HFF-Myc (cell line): ENCODE data around the gene NEK10.
A peak's percentile ranks its signal among the peaks of the same experiment; 100 is the strongest.

Experiments
- DNase-seq: peaks from one replicate; pipeline ENCODE4 v3.0.0-alpha.2; 2011; ENCODE audit warnings: low read depth; ENCODE audit errors: extremely low read depth
- H3K4me3 ChIP-seq: replicated peaks from 2 replicates; pipeline ENCODE4 v1.5.1; 2011; ENCODE audit warnings: low read depth, mild to moderate bottlenecking, control low read depth, low read length
- CTCF ChIP-seq: IDR thresholded peaks from 2 replicates; pipeline ENCODE4 v1.5.1; 2012; ENCODE audit warnings: mild to moderate bottlenecking, low read depth, low read length, control low read depth; ENCODE audit errors: missing control alignments

The NEK10 gene

GRCh38 chr3:27105904-27106303, 263.3 kb downstream of the NEK10 start:
- TF ChIP-seq CTCF: peak; percentile 9
- no peak overlapping the region for H3K4me3 ChIP-seq
- DNase-seq: no peak

GRCh38 chr3:27097182-27097581, 272.0 kb downstream of the NEK10 start:
- no peak for DNase-seq
- H3K4me3 ChIP-seq: no peak overlapping the region
- TF ChIP-seq CTCF: no peak

- no peak overlapping the region for H3K4me3 ChIP-seq
- no peak for DNase-seq
- no peak for TF ChIP-seq CTCF
Observed at GRCh38 chr3:27095553-27096222, 273.5 kb downstream of the NEK10 start.

- DNase-seq: no peak
- TF ChIP-seq CTCF: no peak
- H3K4me3 ChIP-seq: no peak overlapping the region
Observed at GRCh38 chr3:27094721-27095120, 274.5 kb downstream of the NEK10 start.

GRCh38 chr3:27093771-27094170, 275.4 kb downstream of the NEK10 start:
- no peak for TF ChIP-seq CTCF
- H3K4me3 ChIP-seq: no peak overlapping the region
- DNase-seq: no peak

GRCh38 chr3:27090275-27091041, 278.7 kb downstream of the NEK10 start:
- H3K4me3 ChIP-seq: no peak overlapping the region
- no peak for TF ChIP-seq CTCF
- DNase-seq: no peak

- no peak for TF ChIP-seq CTCF
- H3K4me3 ChIP-seq: no peak overlapping the region
- DNase-seq: no peak
Observed at GRCh38 chr3:27089645-27090044, 279.5 kb downstream of the NEK10 start.
